HepG2 (cell line): ENCODE data around the gene UMPS. TPM values are rescaled to one million over a fixed set of nuclear protein-coding genes. Genes with fewer than 3 reads are reported as not detected.
A peak's percentile ranks its signal among the peaks of the same experiment; 100 is the strongest.

Experiments used
- AHR ChIP-seq: IDR thresholded peaks from 2 replicates; pipeline ENCODE4 v1.6.1; 2018; ENCODE audit warnings: missing genetic modification reagents, missing compliant biosample characterization
- CHD2 ChIP-seq: IDR thresholded peaks from 2 replicates; pipeline ENCODE4 v1.6.1; 2011; ENCODE audit warnings: low read depth, low read length, improper control_type of control experiment
- CSRNP1 ChIP-seq: sonication (generic); formaldehyde crosslinking; IDR thresholded peaks from 2 replicates; pipeline ENCODE4 v1.8.1; 2023; ENCODE audit warnings: mild to moderate bottlenecking, missing genetic modification reagents
- EP300 ChIP-seq, 3 experiments: sonication (generic) in 1 of 3; formaldehyde crosslinking in 1 of 3; IDR thresholded peaks; 2 replicates each; pipeline versions ENCODE4 v1.5.1 to v1.6.1; 2011 to 2020; ENCODE audit warnings: low read depth in 2 of 3, low read length in 2 of 3, borderline replicate concordance in 1 of 3, improper control_type of control experiment in 1 of 3, mild to moderate bottlenecking in 1 of 3, missing genetic modification reagents in 1 of 3, moderate library complexity in 1 of 3
- ETS1 ChIP-seq: sonication (generic); formaldehyde crosslinking; IDR thresholded peaks from 2 replicates; pipeline ENCODE4 v1.4.0; 2020; ENCODE audit warnings: missing genetic modification reagents
- GFI1 ChIP-seq: sonication (generic); formaldehyde crosslinking; IDR thresholded peaks from 2 replicates; pipeline ENCODE4 v1.5.0; 2020; ENCODE audit warnings: missing genetic modification reagents, mild to moderate bottlenecking, borderline replicate concordance
- GLI4 ChIP-seq: sonication (generic); formaldehyde crosslinking; IDR thresholded peaks from 2 replicates; pipeline ENCODE4 v1.5.1; 2020; ENCODE audit warnings: missing genetic modification reagents, mild to moderate bottlenecking, moderate library complexity, borderline replicate concordance
- HBP1 ChIP-seq: IDR thresholded peaks from 2 replicates; pipeline ENCODE4 v1.6.1; 2016; ENCODE audit warnings: low read depth, control low read depth
- IRX3 ChIP-seq: sonication (generic); formaldehyde crosslinking; IDR thresholded peaks from 2 replicates; pipeline ENCODE4 v1.8.1; 2023; ENCODE audit warnings: mild to moderate bottlenecking, low read depth, missing genetic modification reagents, borderline replicate concordance
- LRRFIP1 ChIP-seq: sonication (generic); formaldehyde crosslinking; conservative IDR thresholded peaks from 2 replicates; pipeline ENCODE4 v1.4.0; 2020; ENCODE audit warnings: missing genetic modification reagents
- MIXL1 ChIP-seq: IDR thresholded peaks from 2 replicates; pipeline ENCODE4 v1.6.1; 2016
- SNRNP70 ChIP-seq: fragments of 200-400 bp; formaldehyde crosslinking; IDR thresholded peaks from 2 replicates; pipeline ENCODE4 v1.6.1; 2017; ENCODE audit warnings: mild to moderate bottlenecking, low read depth, low read length, moderate library complexity
- ZBTB1 ChIP-seq: sonication (generic); formaldehyde crosslinking; IDR thresholded peaks from 2 replicates; pipeline ENCODE4 v1.4.0; 2020; ENCODE audit warnings: missing genetic modification reagents, borderline replicate concordance
- ZFP41 ChIP-seq: sonication (generic); formaldehyde crosslinking; IDR thresholded peaks from 2 replicates; pipeline ENCODE4 v1.4.0; 2020; ENCODE audit warnings: mild to moderate bottlenecking, missing genetic modification reagents, borderline replicate concordance
- ZNF224 ChIP-seq: sonication (generic); formaldehyde crosslinking; IDR thresholded peaks from 2 replicates; pipeline ENCODE4 v1.5.0; 2020; ENCODE audit warnings: mild to moderate bottlenecking, missing genetic modification reagents
- ZNF225 ChIP-seq: sonication (generic); formaldehyde crosslinking; IDR thresholded peaks from 2 replicates; pipeline ENCODE4 v1.4.0; 2020; ENCODE audit warnings: mild to moderate bottlenecking, missing genetic modification reagents
- ZNF589 ChIP-seq: sonication (generic); formaldehyde crosslinking; conservative IDR thresholded peaks from 2 replicates; pipeline ENCODE4 v1.8.0; 2022; ENCODE audit warnings: mild to moderate bottlenecking, moderate library complexity, missing genetic modification reagents
- ZNF639 ChIP-seq: conservative IDR thresholded peaks from 2 replicates; pipeline ENCODE4 v1.6.1; 2018; ENCODE audit warnings: missing genetic modification reagents
- ZNF780A ChIP-seq: sonication (generic); formaldehyde crosslinking; IDR thresholded peaks from 2 replicates; pipeline ENCODE4 v1.8.0; 2022; ENCODE audit warnings: mild to moderate bottlenecking, missing genetic modification reagents, moderate library complexity
- ZNF782 ChIP-seq: sonication (generic); formaldehyde crosslinking; IDR thresholded peaks from 2 replicates; pipeline ENCODE4 v1.4.0; 2020; ENCODE audit warnings: missing genetic modification reagents, mild to moderate bottlenecking, borderline replicate concordance
- polyA plus RNA-seq, 8 experiments: library from polyadenylated mRNA; depleted of rRNA in 3 of 8; stranded (reverse) in 7 of 8; unstranded in 1 of 8; fragments of >200 nt; fragmentation: Illumina TruSeq in 4 of 8; extraction: Trizol in 4 of 8; gene quantifications; 2 replicates each; pipeline versions ENCODE4 v1.2.1 to v1.2.3, GENCODE V29; 2011 to 2016; ENCODE audit warnings: low read depth in 4 of 8, missing spikeins in 1 of 8, mixed read lengths in 1 of 8; ENCODE audit not compliant: insufficient read depth in 1 of 8
- total RNA-seq, 5 experiments: library from RNA; depleted of rRNA; stranded (reverse); fragments of >200 nt; fragmentation: Illumina TruSeq; extraction: Trizol; gene quantifications; 2 replicates each; pipeline ENCODE4 v1.2.3, GENCODE V29; 2016; ENCODE audit warnings: low read depth in 1 of 5

Gene UMPS
- total and polyA plus RNA-seq, 2 of the 13 experiments (the other 11 are each of a cell fraction or from before 2014, with no cell fraction given), result 52.7 to 74.2 TPM

- TF ChIP-seq AHR (CRISPR knock-in tag) (no peak), MIXL1 (CRISPR knock-in tag) (peak; percentile 56; the same call in 1 of the 2 replicates), ZNF225 (CRISPR knock-in tag) (no peak), ZNF780A (CRISPR knock-in tag) (no peak), EP300 (IDR thresholded peaks at IDR 0.05; ENCODE audit: low read depth in 2 of 2, low read length in 2 of 2) (peak in 1 of 2 experiments; percentile 84; a peak in 2 of 4 replicates), EP300 (CRISPR knock-in tag; IDR thresholded peaks at IDR 0.05; ENCODE audit: borderline replicate concordance) (peak; percentile 77; the same call in 1 of the 2 replicates), CSRNP1 (CRISPR knock-in tag) (no peak), SNRNP70 (no peak), LRRFIP1 (CRISPR knock-in tag) (no peak), ZBTB1 (no peak), GLI4 (CRISPR knock-in tag) (no peak), IRX3 (CRISPR knock-in tag) (no peak; the same call in 1 of the 2 replicates), HBP1 (CRISPR knock-in tag) (no peak), ZNF782 (CRISPR knock-in tag) (no peak), CHD2 (no peak), GFI1 (CRISPR knock-in tag) (no peak), ETS1 (CRISPR knock-in tag) (no peak), ZNF639 (no peak), ZNF224 (CRISPR knock-in tag) (no peak), ZNF589 (CRISPR knock-in tag) (no peak), ZFP41 (CRISPR knock-in tag) (no peak)
Measured at GRCh38 chr3:124699686-124700396, 30.4 kb upstream of the UMPS start (continued).
